ENCODE results near the gene OR2V1.

GRCh38 chr5:181133083-181133482, 2.1 kb upstream of the OR2V1 start:
- TF ChIP-seq POLR2AphosphoS5 (IDR thresholded peaks at IDR 0.05; ENCODE audit: borderline replicate concordance, low read depth, low read length): no peak
- TF ChIP-seq EZH2 (IDR thresholded peaks at IDR 0.05): no peak
- TF ChIP-seq FOXP2 (optimal IDR thresholded peaks at IDR 0.05; ENCODE audit: control extremely low read depth, extremely low read length, insufficient read depth): no peak

Data from SK-N-MC (cell line).